ENCODE measurements around the gene ABLIM3.
A peak's percentile ranks its signal among the peaks of the same experiment; 100 is the strongest.

ABLIM3 gene

DNA sequence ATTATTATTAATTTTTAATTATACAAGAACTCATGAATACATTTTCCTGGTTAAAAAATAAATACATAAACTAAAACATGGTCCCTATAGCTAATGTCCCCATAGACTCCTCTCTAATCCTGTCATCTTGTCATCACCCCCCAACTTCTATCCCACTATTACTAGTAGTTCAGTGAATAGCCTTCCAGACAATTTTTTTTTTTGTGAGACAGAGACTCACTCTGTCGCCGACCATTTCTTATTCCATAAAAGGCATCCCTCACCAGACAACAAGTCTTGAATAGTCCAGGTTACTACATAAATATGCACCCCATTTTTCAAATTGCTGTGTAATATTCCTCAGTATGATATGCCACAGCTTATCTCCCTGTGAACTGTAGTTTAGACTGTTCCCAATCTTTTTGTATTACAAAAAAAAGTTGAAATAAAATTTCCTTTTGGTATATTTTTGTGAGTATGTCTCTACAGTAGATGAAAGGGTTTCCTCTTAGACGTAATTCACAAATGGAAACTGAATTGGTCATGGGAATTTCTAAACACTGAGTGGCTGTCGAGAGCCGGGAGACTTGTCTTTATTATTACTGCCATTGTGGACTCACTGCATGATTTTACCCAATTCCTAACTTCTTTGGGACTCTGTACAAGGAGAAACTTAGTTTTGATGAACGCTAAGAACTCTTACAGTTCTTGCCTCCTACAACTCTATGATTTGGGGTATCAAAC, 6.4 kb upstream of the ABLIM3 start:
- no peak overlapping the region for H3K27ac ChIP-seq (ENCODE audit: low read depth, low read length)
- no peak overlapping the region for H3K9ac ChIP-seq (ENCODE audit: low read depth, low read length)
- WGBS, result 75% methylated on average over 6 of the region's 6 CpGs
- no peak overlapping the region for H3K4me3 ChIP-seq (ENCODE audit: low read length)
- H3K36me3 ChIP-seq (ENCODE audit: insufficient read depth, low read length), result no peaks in the 10 kb centered on the region
- H3K27me3 ChIP-seq (ENCODE audit: insufficient read depth, low read length), result no peaks in the 10 kb centered on the region
- H3K9me3 ChIP-seq (ENCODE audit: insufficient read depth, low read depth, low read length), result no peaks in the 10 kb centered on the region
- no peaks in the 10 kb centered on the region for H3K4me1 ChIP-seq (ENCODE audit: insufficient read depth, low read length)

DNA sequence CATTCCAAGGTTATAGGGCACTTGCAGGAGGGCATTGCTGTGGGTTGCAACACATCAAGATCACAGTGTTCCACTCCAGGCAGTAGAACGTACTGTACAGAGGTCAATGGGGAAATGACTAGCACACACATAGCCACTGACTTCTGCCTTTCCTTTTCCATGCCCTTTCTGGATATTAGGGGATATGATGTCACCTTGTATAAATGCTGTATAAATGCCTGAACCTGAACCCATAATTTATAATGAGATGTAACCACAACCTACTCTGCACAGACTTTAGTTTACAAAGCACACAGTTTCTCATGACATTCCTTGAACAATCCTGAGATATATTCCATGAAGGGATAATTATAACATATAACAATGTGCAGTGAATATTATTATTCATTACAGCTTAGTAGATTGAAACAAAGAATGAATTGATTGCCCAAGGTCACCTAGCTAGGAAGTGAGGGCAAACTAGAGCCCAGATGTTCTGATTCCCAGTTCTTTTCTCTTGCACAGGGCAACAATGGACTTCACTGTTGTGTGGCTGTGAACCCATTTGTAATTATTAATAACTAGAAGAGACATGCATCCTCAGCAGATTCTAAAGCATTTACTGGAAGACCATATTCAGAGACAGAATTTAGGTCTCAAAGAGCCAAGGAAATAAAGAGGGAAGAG, 5.6 kb upstream of the ABLIM3 start:
- H3K4me3 ChIP-seq (ENCODE audit: low read length), result no peak overlapping the region
- WGBS, result 100% methylated on average over 1 of the region's 1 CpG
- no peaks in the 10 kb centered on the region for H3K36me3 ChIP-seq (ENCODE audit: insufficient read depth, low read length)
- H3K27ac ChIP-seq (ENCODE audit: low read depth, low read length), result no peak overlapping the region
- H3K9ac ChIP-seq (ENCODE audit: low read depth, low read length), result no peak overlapping the region
- no peaks in the 10 kb centered on the region for H3K9me3 ChIP-seq (ENCODE audit: insufficient read depth, low read depth, low read length)
- no peaks in the 10 kb centered on the region for H3K27me3 ChIP-seq (ENCODE audit: insufficient read depth, low read length)
- no peaks in the 10 kb centered on the region for H3K4me1 ChIP-seq (ENCODE audit: insufficient read depth, low read length)

DNA sequence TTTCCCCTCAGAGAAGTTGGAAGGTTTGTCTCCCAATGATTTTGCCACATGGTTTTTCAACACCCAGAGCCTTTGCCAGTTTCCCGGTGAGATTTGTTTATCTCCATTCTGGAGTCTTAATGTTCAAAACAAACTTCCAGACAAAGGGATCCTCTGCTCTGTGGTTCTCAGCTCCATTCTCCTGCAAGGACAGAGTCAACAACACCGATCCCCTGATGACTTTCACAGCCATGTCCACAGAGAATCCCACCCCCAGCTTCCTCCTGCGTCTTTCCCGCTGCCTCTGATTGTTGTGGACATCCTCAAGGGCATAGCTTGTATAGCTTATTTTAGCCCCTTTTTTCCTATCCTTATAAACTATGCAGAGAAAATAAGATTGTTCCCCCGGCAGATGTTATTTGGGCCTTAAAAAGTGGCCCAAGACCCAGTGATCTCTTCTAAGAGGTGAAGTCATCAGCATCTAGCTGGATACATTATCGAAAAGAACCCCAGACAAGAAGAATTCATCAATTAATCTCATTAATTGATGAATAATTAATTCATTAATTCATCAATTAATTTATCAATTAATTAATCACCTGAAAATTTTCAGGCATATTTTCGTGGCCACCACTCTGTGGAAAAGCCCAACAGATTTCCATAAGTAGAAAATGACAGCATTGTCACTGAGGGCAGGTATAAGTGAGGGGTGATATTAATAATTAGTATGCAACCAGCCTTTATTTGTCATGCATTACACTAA, 2.9 kb upstream of the ABLIM3 start:
- no peaks in the 10 kb centered on the region for H3K4me1 ChIP-seq (ENCODE audit: insufficient read depth, low read length)
- no peaks in the 10 kb centered on the region for H3K36me3 ChIP-seq (ENCODE audit: insufficient read depth, low read length)
- 87% methylated on average over 6 of the region's 7 CpGs for WGBS
- peaks cover 21% of the 10 kb centered on the region for H3K27me3 ChIP-seq (ENCODE audit: insufficient read depth, low read length)
- H3K27ac ChIP-seq (ENCODE audit: low read depth, low read length), result no peak overlapping the region
- H3K9ac ChIP-seq (ENCODE audit: low read depth, low read length), result no peak overlapping the region
- H3K4me3 ChIP-seq (ENCODE audit: low read length), result no peak overlapping the region
- no peaks in the 10 kb centered on the region for H3K9me3 ChIP-seq (ENCODE audit: insufficient read depth, low read depth, low read length)

DNA sequence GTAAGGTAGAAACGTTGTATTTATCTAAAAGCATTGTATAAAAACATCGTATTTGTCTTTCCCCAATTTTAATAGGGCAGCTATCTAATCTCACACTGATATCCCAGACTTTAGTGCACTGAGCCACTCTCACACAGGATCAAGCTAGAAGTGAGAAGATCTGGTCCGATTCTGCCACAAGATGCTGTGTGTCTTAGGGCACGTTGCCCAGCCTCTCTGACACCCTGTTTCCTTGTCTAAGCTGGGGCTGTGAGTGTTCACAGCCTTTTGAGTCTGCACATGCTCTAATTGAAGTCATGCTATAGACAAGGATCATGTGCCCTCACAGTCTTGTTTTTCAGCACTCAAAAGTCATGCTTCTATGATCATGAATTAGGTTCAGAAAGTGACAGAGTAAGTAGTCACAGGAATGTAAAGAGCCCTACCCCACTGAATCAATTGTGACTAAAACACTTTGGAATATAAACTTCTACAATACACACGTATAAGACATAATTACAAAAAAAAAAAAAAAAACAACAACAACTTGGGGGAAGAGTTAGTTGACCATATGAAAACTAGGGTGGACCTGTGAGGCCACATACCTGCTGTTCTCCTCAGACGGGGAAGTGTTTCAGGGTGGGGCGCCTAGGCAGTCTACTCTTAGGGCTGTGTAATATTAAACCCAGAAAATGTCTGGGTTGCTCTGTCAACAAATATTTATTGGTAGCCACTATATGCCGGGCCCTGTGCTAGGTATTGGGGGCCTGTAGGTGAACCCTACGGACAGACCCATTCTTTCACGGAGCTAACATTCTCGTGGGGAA, 893 bp upstream of the ABLIM3 start:
- Histone ChIP-seq H3K9ac (ENCODE audit: low read depth, low read length) (no peak overlapping the region), H3K4me3 (ENCODE audit: low read length) (no peak overlapping the region), H3K27me3 (ENCODE audit: insufficient read depth, low read length) (peaks cover 21% of the 10 kb centered on the region), H3K9me3 (ENCODE audit: insufficient read depth, low read depth, low read length) (no peaks in the 10 kb centered on the region), H3K36me3 (ENCODE audit: insufficient read depth, low read length) (no peaks in the 10 kb centered on the region), H3K4me1 (ENCODE audit: insufficient read depth, low read length) (no peaks in the 10 kb centered on the region), H3K27ac (ENCODE audit: low read depth, low read length) (no peak overlapping the region)
- WGBS, result 91% methylated on average over 9 of the region's 11 CpGs

DNA sequence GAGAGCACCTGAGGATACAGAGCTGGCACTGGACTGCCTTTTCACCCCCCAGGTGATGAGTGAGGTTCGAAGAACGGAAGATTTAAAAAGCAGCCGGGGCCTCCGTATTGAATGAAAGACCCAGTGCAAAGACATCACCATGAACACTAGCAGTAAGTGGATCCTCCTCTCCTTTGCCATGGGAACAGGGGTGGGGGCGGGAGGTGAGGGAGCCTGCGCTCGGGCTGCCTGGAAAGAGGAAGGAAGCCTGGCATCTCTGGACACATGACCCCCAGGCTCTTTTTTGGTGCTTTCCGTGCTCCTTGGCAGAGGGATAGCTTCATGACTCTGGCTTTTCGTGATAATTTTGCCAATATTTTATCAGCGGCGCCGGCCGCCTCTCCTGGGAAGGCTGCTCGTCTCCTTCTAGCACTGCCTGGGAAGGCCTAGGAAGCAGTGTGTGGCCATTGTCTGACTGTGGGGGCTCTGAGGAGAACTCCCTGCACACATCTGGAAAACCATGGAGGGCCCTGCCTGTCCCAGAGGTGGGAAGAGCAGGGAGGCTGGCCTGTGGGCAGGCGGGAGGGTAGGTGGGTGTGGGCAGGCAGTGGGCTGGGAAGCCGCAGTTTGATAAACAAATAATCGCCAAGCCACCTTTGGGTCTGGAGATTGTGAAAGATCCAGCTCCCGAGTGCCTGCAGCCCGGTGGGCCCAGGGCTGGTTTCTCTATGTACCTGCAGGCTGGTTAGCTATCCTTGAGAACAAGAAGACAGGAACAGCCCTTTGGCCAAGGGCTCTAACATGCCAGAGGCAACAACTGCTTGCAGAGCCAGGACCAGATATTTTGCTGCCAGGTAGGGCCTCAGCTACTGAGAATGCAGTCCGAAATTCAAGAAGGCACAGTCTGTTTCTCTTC, 911 bp downstream of the ABLIM3 start:
- no peaks in the 10 kb centered on the region for H3K9me3 ChIP-seq (ENCODE audit: insufficient read depth, low read depth, low read length)
- peak overlapping the region; percentile 67 for H3K4me3 ChIP-seq (ENCODE audit: low read length)
- WGBS, result 70% methylated on average over 20 of the region's 20 CpGs
- H3K36me3 ChIP-seq (ENCODE audit: insufficient read depth, low read length), result no peaks in the 10 kb centered on the region
- H3K27me3 ChIP-seq (ENCODE audit: insufficient read depth, low read length), result peaks cover 21% of the 10 kb centered on the region
- no peak overlapping the region for H3K9ac ChIP-seq (ENCODE audit: low read depth, low read length)
- no peaks in the 10 kb centered on the region for H3K4me1 ChIP-seq (ENCODE audit: insufficient read depth, low read length)
- H3K27ac ChIP-seq (ENCODE audit: low read depth, low read length), result no peak overlapping the region

DNA sequence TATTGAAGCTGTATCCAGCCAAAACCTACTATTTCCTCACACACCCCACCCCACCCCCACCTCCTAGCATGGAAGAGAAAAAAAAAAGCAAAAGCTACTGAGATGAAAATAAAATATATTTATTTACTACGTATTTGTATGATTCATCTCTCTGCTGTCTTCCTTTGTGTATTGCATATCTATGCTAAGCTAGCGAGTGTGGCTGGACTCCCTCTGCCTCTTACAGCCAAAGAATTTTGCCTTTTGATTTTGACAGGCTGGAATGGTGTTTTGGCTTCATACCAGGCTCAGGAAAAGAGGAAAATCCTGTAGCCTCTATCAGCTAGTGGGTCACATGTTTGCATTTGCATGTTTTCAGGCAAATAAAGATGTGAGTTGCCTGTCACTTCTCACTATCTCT, 2.2 kb downstream of the ABLIM3 start:
- Histone ChIP-seq H3K4me1 (ENCODE audit: insufficient read depth, low read length) (no peaks in the 10 kb centered on the region), H3K9ac (ENCODE audit: low read depth, low read length) (no peak overlapping the region), H3K4me3 (ENCODE audit: low read length) (no peak overlapping the region), H3K9me3 (ENCODE audit: insufficient read depth, low read depth, low read length) (no peaks in the 10 kb centered on the region), H3K27ac (ENCODE audit: low read depth, low read length) (no peak overlapping the region), H3K27me3 (ENCODE audit: insufficient read depth, low read length) (peaks cover 21% of the 10 kb centered on the region), H3K36me3 (ENCODE audit: insufficient read depth, low read length) (no peaks in the 10 kb centered on the region)
- 97% methylated on average over 2 of the region's 2 CpGs for WGBS

DNA sequence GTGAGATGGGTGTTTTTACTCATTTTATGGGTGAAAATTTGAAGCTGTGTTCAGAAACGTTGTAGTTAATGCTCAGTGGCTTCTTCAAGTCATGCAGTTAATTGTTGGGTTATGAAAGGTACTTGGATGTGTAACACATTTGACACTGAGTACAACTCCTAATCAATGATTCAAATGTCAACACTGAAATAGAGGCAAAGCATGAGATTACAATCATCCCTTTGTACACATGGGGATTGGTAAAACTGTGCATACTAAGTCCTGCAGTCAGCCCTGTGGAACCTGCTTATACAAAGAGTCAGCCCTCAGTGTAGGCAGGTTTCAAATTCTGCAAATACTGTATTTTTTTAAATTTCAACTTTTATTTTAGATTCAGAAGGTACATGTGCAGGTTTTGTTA, 3.3 kb downstream of the ABLIM3 start:
- H3K27me3 ChIP-seq (ENCODE audit: insufficient read depth, low read length), result peaks cover 21% of the 10 kb centered on the region
- WGBS, result 74% methylated on average over 1 of the region's 1 CpG
- H3K9me3 ChIP-seq (ENCODE audit: insufficient read depth, low read depth, low read length), result no peaks in the 10 kb centered on the region
- H3K9ac ChIP-seq (ENCODE audit: low read depth, low read length), result no peak overlapping the region
- H3K27ac ChIP-seq (ENCODE audit: low read depth, low read length), result no peak overlapping the region
- H3K36me3 ChIP-seq (ENCODE audit: insufficient read depth, low read length), result no peaks in the 10 kb centered on the region
- H3K4me3 ChIP-seq (ENCODE audit: low read length), result no peak overlapping the region
- H3K4me1 ChIP-seq (ENCODE audit: insufficient read depth, low read length), result no peaks in the 10 kb centered on the region

DNA sequence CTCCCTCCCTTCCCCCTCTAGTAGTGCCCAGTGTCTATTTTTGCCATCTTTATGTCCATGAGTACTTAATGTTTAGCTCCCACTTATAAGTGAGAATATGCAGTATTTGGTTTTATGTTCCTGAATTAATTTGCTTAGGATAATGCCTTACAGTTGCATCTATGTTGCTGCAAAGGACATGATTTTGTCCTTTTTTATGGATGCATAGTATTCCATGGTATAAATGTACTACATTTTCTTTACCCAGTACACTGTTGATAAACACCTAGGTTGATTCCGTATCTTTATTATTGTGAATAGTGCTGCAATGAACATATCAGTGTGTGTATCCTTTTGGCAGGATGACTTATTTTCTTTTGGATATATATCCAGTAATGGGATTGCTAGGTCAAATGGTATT, 3.8 kb downstream of the ABLIM3 start:
- WGBS, result 92% methylated on average over 1 of the region's 1 CpG

DNA sequence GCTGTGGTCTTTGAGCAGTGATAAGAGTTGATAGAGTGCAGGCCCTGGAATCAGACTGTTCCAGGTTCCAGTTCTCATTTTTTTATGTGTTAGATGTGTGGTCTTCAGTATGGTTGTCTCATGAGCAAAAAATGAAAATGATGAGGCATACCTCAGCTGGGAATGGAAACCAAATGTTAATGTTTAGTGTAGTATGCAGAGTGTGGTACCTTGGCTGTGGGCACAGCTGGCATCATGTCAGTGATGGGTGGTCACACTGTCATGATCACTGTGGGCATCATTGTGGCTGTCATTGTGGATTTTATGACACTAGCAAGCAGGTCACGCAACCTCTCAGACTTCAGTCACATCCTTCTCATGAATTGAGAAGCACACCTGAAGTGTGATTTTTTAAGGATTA, 6.4 kb downstream of the ABLIM3 start:
- Histone ChIP-seq H3K36me3 (ENCODE audit: insufficient read depth, low read length) (no peaks in the 10 kb centered on the region), H3K9me3 (ENCODE audit: insufficient read depth, low read depth, low read length) (no peaks in the 10 kb centered on the region), H3K27ac (ENCODE audit: low read depth, low read length) (no peak overlapping the region), H3K4me3 (ENCODE audit: low read length) (no peak overlapping the region), H3K4me1 (ENCODE audit: insufficient read depth, low read length) (peaks cover 6% of the 10 kb centered on the region; the same call in 1 of the 2 replicates), H3K27me3 (ENCODE audit: insufficient read depth, low read length) (peaks cover 3% of the 10 kb centered on the region), H3K9ac (ENCODE audit: low read depth, low read length) (no peak overlapping the region)
- 80% methylated on average over 1 of the region's 1 CpG for WGBS

More for the DNA sequence above, 3.8 kb downstream of the ABLIM3 start:
- Histone ChIP-seq H3K27ac (ENCODE audit: low read depth, low read length) (no peak overlapping the region), H3K4me1 (ENCODE audit: insufficient read depth, low read length) (no peaks in the 10 kb centered on the region), H3K27me3 (ENCODE audit: insufficient read depth, low read length) (peaks cover 21% of the 10 kb centered on the region), H3K9ac (ENCODE audit: low read depth, low read length) (no peak overlapping the region), H3K4me3 (ENCODE audit: low read length) (no peak overlapping the region), H3K9me3 (ENCODE audit: insufficient read depth, low read depth, low read length) (no peaks in the 10 kb centered on the region), H3K36me3 (ENCODE audit: insufficient read depth, low read length) (no peaks in the 10 kb centered on the region)

DNA sequence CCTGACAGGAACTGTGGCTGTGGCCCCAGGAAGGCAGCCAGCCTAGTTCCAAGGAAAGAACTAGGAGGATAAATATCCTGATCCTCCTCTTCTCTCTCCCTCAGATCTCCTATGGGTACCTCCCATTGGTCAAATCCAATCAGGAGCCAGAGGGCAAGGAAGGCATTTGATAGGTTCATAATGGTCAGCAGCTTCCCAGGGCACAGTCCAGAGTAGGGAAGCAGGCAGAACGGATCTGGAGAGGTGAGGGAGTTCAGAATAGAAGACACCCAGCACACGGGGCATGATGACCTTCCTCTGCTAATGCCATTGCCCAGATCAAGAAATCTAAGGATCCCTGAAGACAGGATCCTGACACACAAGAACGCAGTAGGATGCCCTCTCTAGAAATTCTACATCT, 8.6 kb downstream of the ABLIM3 start:
- Histone ChIP-seq H3K27ac (ENCODE audit: low read depth, low read length) (no peak overlapping the region), H3K4me3 (ENCODE audit: low read length) (no peak overlapping the region), H3K27me3 (ENCODE audit: insufficient read depth, low read length) (no peaks in the 10 kb centered on the region), H3K9ac (ENCODE audit: low read depth, low read length) (no peak overlapping the region), H3K4me1 (ENCODE audit: insufficient read depth, low read length) (peaks cover 6% of the 10 kb centered on the region; the same call in 1 of the 2 replicates), H3K36me3 (ENCODE audit: insufficient read depth, low read length) (no peaks in the 10 kb centered on the region), H3K9me3 (ENCODE audit: insufficient read depth, low read depth, low read length) (no peaks in the 10 kb centered on the region)
- WGBS, result 81% methylated on average over 2 of the region's 3 CpGs
